Dedifferentiated amniotic fluid mesenchymal stem cell (primary cell): Measurements from ENCODE around the gene NOSIP.
A peak's percentile ranks its signal among the peaks of the same experiment; 100 is the strongest.

ENCODE experiments used
- DNase-seq: peaks from one replicate; pipeline ENCODE4 v3.0.0-alpha.2; 2016; ENCODE audit errors: extremely low spot score

The NOSIP gene

DNA sequence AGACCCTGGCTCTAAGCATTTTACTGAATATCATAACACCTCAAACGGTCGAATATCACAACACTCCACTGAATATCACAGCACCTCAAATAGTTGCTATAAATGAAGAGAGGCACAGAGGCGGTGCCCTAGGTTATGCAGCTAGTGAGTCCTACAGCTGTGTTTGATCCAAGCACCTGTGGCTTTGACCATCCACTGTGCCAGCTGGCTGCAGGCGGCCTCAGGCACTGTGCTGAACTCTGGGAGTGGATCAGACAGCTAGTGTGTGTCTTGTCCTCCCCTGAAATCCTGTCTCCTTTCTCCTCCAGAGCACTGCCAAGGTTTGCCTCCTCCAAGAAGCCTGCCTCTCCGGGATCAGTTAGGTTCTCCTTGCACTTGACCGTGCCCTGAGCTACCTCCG is 7.3 kb downstream of the NOSIP start:
- no peak for DNase-seq

DNA sequence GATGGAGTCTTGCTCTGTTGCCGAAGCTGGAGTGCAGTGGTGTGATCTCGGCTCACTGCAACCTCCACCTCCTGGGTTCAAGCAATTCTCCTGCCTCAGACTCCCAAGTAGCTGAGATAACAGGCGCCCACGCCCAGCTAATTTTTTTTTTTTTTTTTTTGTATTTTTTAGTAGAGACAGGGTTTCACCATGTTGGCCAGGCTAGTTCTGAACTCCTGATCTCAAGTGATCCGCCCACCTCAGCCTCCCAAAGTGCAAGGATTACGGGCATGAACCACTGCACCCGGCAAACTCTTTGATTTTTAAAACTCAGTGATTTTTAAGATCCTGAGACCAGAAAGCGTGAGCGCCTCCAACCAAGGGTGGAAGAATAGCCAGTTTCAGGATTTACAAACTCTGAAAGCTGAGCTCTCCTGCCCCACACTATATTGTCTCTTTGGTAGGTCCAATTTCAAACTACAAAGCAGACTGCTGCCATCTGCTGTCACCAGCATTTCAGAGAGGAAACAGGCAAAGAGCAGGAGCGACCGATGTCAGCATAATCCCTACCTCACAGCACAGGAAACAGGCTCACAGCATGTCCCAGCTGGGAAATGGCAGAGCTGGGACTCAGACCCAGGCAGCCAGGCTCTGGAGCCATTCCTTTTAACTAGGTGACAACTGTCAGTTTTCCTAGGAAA is 9.2 kb downstream of the NOSIP start:
- no peak for DNase-seq

DNA sequence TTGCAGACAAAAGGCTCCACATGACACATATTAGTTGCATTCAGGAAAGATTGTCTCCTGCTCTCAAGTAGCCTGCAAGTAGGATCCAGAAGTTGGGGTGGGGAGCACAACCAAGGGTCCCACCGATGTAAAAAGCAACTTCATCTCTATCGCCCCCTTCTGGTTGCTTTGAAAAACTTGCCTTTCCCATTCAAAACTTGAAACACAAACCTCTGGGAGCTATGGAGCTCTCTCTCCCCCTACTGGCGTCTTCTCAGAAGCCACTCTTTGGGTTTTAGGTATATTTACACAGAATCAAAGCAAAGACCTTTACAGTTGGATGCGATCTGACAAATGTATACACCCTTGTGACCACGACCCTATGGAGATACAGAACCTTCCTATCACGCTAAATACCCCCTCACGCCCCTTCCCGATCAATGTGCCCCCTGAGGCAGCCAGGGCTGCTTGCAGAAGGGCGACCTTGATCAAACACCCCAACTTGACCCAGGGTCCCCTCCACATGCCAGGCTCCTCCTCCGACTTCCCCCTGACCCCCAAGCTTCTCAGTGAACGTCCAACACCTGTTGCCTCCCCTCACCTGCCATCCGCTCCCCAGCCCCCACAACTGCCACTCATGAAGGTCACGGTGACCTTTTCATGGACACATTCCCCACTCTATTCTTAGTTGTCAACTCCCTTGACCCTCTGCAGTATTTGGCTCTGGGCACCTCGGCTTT is 10.1 kb downstream of the NOSIP start:
- peak; percentile 88 for DNase-seq

DNA sequence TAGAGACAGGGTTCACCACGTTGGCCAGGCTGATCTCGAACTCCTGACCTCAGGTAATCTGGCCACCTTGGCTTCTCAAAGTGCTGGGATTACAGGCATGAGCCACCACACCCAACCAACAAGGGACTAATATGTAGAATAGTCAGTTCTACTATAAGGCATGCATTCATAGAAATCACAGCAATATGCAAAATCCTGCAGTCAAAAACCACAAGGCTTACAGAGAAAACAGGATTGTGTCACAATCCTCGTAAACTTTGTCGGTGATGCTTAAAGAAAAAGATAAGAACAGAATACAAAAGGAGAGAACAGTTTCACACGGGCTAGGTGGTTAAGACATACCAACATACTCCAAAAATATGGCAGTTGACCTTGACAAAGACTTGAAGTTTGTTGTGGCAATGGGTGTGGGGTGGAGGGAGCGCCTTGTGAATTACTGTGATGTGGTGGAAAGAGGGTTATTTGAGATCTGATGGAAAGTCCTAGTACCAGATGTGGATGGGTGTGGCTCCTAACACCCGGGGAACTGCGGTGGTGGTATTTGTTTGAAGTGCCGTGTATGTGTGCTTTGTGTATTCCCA is 12.4 kb downstream of the NOSIP start:
- DNase-seq, result no peak

DNA sequence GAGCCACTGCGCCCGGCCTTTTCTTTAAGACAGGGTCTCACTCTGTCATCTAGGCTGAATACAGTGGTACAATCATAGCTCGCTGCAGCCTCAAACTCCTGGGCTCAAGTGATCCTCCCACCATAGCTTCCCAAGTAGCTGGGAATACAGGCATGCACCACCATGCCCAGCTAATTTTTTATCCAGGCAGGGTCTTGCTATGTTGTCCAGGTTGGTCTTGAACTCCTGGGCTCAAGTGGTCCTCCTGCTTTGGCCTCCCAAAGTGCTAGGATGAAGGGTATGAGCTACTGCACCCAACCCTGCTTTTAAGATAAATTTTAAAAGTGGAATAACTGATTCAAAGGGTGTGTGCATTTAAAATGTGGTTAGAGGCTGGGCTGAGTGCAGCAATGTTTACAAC is 14.1 kb downstream of the NOSIP start:
- no peak for DNase-seq

DNA sequence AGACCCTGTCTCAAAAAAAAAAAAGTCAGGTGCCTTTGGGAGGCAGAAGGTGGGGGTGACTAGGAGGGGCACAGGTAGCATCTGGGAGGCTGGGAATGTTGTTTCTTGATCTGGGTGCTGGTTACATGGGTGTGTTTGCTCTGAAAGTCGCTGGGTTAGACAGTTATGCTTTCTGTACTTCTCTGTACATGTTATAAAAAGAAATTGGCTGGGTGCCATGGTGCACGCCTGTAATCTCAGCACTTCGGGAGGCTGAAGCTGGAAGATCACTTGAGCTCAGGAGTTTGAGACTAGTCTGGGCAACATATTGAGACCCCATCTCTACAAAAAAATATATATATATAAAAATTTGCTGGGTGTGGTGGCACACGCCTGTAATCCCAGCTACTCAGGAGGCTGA is 15.1 kb downstream of the NOSIP start:
- DNase-seq, result no peak

DNA sequence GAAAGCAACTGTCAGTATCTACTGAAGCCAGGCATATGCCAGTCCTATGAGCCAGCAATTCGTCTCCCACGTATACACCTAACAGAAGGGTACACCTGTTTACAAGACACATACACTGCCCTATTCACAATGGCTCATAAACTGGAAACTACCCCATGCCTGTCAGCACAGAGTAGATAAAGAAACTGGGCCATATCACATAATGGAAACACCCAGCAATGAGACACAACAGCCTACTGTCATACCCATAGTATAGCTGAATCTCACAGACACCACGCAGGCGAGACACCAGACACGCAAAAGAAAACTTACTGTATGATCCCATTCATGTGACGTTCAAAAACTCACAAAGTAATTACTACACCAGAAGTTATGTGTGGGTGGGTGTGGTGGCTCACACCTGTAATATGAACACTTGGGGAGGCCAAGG is 15.7 kb downstream of the NOSIP start:
- no peak for DNase-seq

DNA sequence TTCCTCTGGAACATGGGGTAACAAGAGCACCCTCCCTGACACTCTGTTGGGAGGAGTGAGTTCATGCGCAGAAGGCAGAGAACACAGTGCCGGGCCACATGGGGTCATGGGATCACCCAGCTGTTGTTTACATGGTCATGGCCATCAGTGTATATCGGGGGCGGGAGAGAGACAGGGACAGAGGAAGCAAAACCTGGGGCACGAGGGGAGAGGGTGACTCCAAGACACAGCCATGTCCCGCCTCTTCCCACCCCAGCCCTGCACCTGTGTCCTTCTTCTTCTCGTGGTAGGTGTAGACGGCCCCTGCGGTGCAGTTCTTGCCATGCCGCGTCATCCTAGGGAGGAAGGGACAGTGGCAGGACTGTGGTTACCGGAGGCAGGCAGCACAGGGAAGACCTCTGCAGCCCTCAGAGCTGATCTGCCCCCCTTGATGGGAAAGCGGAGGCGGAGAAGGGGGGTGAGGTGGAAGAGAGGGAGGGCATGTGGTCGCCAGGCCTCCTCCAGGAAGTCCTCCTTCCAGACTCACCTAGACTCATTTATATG is 19.9 kb downstream of the NOSIP start:
- DNase-seq, result no peak

DNA sequence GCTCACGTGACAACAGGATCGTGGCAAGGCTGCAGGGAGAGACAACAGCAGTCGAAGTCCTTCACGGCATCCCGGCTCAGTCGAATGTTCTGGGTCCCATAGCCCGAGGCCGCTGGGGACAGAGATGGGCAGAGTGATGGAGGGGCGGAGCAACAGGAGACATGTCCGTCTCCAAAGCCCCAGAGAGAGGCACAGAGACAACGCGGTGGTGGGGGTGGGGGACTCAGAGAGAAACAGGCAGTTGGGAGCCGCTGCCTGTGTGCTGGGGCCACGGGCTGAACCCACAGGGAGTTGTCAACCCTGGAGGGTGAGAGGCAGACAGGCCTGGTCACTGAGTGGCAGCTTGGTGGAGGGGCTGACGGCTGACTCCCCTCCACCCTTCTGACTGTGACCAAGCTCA is 20.4 kb downstream of the NOSIP start:
- DNase-seq, result no peak

DNA sequence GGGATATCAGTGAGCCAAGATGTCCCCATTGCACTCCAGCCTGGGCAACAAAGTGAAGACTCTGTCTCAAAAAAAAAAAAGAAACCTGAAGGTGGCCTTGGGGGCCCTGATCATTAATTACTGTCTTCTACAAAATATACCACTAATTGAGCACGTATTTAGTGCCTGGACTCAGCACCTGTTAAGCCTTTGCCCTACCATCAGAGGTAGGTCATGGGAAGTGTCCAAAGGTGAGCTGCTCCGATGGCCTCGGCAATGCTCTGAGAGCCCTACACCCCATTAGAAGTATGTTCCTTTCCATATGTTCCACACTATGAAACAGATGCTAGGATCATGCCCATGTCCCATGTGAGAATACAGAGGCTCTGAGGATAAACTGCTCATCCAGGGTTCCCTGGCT is 20.9 kb downstream of the NOSIP start:
- no peak for DNase-seq

DNA sequence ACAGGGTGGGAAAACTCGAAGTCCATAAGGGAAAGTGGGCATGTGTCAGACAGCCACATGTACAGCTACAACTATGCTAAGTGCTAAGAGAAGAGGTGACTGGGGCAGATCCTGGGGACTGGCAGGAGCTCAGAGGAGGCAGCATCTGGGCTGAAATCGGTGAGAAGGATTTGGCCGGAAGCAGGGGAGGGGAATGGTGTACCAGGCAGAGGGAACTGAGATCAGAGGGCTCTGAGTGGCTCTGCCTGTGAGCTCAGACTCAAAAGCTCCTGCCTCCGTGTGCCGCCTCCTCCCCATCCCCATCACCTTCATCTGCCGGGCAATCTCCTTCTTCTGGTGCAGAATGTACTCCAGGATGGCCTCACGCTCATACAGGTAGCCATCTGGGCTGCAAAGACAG is 21.8 kb downstream of the NOSIP start:
- DNase-seq, result no peak

DNA sequence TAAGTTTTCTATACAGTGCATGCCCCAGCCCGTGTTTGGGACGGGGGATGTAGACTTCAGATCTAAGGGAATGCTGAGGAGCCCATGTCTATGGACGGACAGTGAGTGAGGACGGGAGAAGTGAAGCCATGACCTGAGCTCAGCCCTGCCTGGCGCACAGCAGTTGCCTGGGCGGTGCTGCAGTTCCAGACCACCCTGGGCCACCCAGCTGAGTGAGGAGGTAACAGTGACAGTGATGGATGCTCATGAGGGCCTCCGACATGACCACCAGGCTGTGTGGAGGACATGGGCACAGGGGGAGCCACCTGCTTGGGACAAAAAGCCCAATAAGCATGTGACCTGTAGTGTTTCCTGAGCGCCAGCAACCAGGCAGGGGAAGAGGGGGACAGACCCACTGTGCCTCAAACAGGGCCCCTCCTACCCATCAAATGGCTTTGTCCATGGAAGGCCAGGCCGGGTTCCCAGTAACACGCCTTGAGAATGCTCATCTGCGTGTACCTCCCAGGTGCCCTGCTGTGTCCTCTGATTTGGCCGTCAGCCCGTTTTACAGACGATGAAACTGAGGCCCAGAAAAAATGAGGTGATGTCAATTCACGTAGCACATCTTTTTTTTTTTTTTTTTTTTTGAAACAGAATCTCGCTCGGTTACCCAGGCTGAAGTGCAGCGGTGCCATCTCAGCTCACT is 22.6 kb downstream of the NOSIP start:
- DNase-seq, result no peak

DNA sequence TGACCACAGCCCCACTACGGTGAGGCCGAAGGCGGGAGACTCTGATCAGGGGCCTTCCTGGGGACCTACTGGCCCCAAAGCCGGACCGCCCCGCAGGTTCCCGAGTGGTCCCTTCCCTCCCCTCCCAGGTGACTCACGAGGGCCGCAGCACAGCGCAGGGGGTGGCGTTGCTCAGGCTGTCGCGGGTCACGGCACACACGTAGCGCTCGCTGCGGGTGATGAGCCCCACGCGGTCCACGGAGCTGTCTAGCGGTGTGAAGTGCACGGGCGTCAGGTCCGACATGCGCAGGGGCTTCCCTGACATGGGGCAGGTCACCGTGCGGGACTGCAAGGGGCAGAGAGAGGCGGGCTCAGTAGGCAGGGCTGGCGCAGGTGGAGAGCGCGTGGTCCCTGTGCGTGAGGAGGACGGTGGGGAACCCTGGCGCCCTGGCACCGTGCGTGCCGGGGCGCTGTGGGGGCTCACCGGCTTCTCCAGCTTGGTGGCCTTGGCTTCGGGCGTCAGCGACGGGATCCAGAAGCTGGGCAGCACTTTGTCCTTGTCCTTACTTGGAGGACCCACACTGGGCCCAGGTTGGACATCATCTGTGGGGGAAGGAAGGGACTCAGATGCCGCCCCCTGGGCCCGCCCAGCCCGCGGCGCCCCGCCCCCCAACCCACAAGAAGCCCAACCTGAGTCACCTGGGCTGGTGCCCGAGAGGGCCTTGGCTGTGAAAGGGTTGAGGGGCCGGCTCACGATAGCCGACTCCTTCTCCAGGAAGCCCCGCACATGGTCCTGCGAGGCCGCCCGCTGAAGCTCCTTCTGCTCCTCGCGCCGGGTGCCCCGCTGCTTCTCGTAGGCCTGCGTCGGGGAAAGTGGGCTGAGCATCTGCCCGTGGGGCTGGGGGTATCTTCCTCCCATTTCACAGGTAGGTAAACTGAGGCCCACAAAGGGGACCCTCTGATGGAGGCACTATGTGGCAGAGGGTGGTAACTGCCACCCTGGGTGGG is 23.7 kb downstream of the NOSIP start:
- no peak for DNase-seq

DNA sequence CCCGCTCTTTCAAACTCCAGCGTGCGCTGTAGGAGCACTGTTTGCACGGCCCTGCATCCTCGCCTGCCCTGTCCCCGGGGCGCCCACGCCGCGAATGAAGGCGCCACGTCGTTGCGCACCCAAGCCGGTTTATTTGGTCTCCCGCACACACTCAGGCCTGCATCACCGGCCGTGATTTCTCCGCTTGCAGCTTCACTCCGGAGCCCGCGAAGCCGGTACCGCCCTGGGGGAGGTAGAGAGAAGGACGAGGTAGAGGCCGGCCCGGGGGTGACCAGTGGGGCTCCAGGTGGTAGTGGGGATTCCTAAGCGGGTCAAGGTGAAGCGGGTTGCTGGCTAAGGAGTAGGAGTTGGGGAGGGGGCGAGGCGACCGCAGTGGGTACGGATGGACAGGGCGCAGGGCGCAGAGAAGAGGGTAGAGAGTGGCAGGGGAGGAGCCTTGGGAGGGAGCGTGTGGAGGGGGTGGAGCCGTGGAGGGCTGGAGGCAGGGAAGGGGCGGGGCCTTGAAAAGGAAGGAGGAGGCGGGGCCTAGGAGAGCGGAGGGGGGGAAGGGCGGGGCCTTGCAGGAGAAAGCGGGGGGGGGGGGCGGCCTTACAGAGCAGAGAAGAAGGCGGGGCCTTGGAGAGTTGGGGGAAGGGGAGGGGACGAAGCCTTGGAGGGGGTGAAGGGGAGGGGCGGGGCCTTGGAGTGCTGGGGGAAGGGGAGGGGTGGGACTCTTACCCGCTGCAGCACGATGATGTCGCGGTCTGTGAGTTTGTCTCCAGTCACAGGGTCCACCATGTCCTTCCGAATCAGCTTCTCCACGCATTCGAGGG is 24.6 kb downstream of the NOSIP start:
- DNase-seq, result no peak

DNA sequence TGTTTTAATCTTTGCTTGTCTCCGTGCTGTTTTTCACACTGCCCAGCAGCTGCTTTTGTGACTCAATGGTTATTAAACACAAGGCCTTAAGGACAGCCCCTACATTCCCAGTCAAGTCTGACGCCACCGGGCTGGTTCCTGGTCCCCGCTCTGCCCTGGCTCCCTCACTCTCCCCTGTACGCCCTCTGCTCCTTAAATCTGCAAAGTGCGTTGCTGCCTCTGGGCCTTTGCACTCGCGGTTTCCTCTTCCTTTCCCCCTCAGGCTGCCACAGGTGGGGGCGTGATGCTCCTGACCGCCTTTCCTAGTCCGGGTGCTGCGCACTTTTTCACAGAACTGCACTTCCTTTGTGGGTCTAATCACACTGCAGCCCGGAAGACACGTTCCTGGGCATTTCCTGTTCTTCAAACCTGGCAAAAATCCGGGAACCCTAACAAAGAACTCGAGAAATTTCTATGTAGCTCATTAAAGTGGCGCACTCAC is 25.6 kb downstream of the NOSIP start:
- no peak for DNase-seq

DNA sequence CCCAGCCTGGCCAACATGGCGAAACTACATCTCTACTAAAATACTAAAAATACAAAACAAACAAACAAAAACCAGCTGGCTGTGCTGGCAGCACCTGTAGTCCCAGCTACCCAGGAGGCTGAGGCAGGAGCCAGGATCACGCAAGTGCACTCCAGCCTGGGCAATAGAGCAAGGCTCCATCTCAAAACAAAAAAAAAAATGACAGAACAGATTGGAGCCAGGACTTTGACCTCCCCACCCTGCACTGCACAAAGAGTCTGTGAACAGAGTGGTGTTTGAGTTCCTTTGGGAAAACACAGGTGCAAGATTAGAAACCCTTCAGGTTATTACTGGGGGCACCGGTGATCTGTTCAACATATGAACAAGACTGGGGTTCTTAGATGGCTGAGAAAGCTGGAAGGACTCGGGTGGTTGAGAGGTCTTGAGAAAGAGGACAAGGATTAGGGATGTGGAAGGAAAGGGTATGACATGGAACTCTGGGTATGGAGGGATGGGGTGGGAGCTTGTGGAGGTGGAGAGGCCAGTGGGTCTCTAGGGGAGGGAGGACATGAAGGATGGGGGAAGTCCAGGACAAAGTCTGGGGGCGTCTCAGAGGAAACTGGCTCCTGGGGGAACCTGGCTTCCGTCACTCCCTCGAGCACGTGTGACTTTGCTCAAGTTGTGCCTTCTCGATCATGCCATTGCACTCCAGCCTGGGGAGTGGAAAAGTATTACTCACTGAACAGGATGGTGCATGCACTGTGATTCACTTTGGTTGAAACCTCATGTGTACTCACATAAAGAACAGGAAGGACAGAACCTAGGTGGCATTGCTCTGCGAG is 26.7 kb downstream of the NOSIP start:
- DNase-seq, result no peak

DNA sequence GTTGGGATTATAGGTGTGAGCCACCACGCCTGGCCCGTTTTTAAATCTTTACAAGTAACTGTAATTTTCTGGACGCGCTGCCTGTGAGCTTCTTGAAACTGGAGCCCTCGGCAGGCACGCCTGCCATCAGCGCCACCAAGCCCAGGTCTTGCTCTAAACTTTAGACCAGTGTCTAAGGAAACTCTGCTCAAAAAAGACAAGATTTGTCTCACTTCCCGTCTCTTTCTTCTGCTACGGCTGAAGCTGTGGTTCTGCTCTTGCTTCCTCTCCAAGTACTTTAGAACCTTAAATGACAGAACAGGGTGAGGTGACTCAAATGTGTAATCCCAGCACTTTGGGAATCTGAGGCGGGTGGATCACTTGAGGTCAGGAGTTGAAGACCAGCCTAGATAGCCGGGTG is 27.6 kb downstream of the NOSIP start:
- no peak for DNase-seq

DNA sequence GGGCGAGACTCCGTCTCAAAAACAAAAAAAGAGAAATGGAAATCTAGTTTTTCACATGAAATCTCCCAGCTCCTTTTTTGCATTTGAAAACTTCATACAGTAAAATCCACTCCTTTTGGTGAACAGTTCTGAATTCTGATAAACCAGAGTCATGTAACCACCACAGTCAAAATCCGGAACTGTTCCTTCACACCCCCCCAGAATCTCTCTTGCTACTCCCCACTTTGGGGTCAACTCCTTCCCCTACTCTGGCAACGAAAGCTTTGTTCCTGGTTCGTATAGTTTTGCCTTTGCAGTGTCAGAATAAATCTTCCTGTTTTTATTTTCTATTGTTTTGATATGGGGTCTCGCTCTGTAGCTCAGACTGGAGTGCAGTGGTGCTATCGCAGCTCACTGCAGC is 28.8 kb downstream of the NOSIP start:
- no peak for DNase-seq

DNA sequence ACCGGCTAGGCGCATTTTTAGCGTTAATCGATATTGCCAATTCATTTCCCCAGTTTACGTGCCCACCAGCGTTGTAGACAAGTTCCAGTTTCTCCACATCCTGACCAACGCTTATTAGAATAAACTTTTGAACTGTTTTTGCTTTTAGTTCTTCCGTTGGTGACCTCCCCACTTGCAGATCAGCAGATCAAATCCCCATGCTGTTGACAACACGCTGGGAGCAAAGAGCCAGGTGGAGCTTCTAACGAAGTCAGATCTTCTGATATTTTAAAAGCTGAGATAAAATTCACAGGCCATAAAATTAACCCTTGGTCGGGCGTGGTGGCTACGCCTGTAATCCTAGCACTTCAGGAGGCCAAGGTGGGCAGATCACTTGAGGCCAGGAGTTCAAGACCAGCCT is 31.3 kb downstream of the NOSIP start:
- DNase-seq, result no peak
